ENCODE measurements around the gene HOXD8. TPM values are rescaled to one million over a fixed set of nuclear protein-coding genes. Genes with fewer than 3 reads are reported as not detected.

HOXD8 gene
- total and polyA plus RNA-seq, 9 of the 15 experiments (the other 6 are each of a cell fraction or from before 2014, with no cell fraction given): 0.04 to 0.15 TPM; not detected in 7

DNA sequence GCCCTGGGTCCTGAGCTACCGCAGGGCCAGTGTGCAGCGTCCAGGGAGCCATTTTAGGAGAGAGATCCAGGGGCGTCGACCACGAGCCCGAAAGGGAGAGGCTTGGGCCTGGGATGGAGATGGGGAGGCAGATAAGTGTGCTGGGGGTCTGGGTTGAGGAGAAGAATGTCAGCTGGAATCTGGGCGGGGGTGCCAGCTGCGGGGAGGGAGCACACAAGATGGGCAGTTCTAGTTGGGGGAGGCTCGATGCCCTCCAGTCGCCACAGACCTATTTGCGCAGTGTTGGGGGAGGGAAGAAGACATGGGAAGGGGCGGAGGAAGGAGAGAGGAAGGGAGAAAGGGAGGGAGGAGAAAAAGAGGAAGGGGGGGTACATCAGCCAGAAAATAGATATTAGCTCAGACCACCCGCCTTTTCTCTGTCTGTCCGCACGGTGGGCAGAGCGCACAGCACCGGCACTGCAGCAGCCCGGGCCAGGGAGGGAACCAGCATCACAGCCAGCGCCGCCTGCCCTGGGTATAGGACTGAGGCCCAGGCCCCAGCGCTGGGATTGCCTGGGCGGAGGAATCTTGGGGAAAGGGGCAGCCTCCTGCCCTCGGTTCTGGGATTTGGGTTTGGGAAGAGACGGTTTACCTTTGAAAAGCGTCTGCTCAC lies 24.3 kb upstream of the HOXD8 start:
- ATAC-seq: no peak
- TF ChIP-seq HMG20B (CRISPR knock-in tag; IDR thresholded peaks at IDR 0.05) (no peak), SMAD3 (CRISPR knock-in tag; conservative IDR thresholded peaks at IDR 0.05) (no peak), KLF13 (tag; IDR thresholded peaks at IDR 0.05; ENCODE audit: borderline replicate concordance, low read depth) (no peak), ELF4 (CRISPR knock-in tag; IDR thresholded peaks at IDR 0.05) (no peak), GABPA (tag; conservative IDR thresholded peaks at IDR 0.05; ENCODE audit: low read depth) (no peak), FOXM1 (IDR thresholded peaks at IDR 0.05; ENCODE audit: low read depth) (no peak), FOXM1 (CRISPR knock-in tag; IDR thresholded peaks at IDR 0.05; ENCODE audit: low read depth) (no peak), SRSF3 (IDR thresholded peaks at IDR 0.05; ENCODE audit: insufficient read depth, low read length) (no peak), HEY1 (CRISPR knock-in tag; IDR thresholded peaks at IDR 0.05; ENCODE audit: borderline replicate concordance) (no peak), ZNF134 (CRISPR knock-in tag; conservative IDR thresholded peaks at IDR 0.05) (no peak), HDGF (IDR thresholded peaks at IDR 0.05) (no peak), LCOR (CRISPR knock-in tag; IDR thresholded peaks at IDR 0.05) (no peak), ZNF551 (CRISPR knock-in tag; IDR thresholded peaks at IDR 0.05) (no peak), MECOM (CRISPR knock-in tag; IDR thresholded peaks at IDR 0.05) (no peak), FOS (IDR thresholded peaks at IDR 0.05; ENCODE audit: extremely low read depth, insufficient read length) (no peak), ZBTB1 (CRISPR knock-in tag; IDR thresholded peaks at IDR 0.05; ENCODE audit: borderline replicate concordance, low read depth) (no peak), RBM25 (IDR thresholded peaks at IDR 0.05; ENCODE audit: low read depth, low read length, severe bottlenecking) (no peak)
- TF ChIP-seq, protein P1, sequence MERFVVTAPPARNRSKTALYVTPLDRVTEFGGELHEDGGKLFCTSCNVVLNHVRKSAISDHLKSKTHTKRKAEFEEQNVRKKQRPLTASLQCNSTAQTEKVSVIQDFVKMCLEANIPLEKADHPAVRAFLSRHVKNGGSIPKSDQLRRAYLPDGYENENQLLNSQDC (CRISPR knock-in tag; IDR thresholded peaks at IDR 0.05): no peak
- TF ChIP-seq, protein P2, sequence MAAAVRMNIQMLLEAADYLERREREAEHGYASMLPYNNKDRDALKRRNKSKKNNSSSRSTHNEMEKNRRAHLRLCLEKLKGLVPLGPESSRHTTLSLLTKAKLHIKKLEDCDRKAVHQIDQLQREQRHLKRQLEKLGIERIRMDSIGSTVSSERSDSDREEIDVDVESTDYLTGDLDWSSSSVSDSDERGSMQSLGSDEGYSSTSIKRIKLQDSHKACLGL (CRISPR knock-in tag; IDR thresholded peaks at IDR 0.05; ENCODE audit: borderline replicate concordance, poor library complexity, severe bottlenecking): no peak
- BruUV-seq (replicated peaks): no TSS peak
- Histone ChIP-seq H3K9me1 (ENCODE audit: control insufficient read depth, insufficient read depth, low read length) (no peaks in the 10 kb centered on the region), H3K9me3 (replicated peaks; ENCODE audit: control insufficient read depth, insufficient read depth, low read depth, low read length) (no peaks in the 10 kb centered on the region), H4K20me1 (replicated peaks; ENCODE audit: control insufficient read depth, insufficient read depth, low read length) (peaks cover 4% of the 10 kb centered on the region; the same call in 1 of the 2 replicates), H3K4me1 (replicated peaks in 1 of 2; ENCODE audit: control insufficient read depth in 2 of 2, insufficient read depth in 2 of 2, low read length in 2 of 2) (peaks cover 0 to 11% of the 10 kb centered on the region in 2 experiments; a peak in 1 of 5 replicates), H2AFZ (ENCODE audit: low read depth, low read length) (no peak overlapping the region), H3K79me2 (ENCODE audit: control insufficient read depth, insufficient read depth, low read length) (no peaks in the 10 kb centered on the region), H3K4me2 (ENCODE audit: insufficient read depth, low read length) (no peak overlapping the region), H3K36me3 (ENCODE audit: control insufficient read depth, insufficient read depth, low read length) (no peaks in the 10 kb centered on the region), H3K4me3 (no peak overlapping the region), H3K9ac (ENCODE audit: insufficient read depth in 1 of 2, low read depth in 2 of 2, low read length in 2 of 2) (no peak overlapping the region), H3K27ac (ENCODE audit: extremely low read depth, low read depth, low read length) (no peak overlapping the region), H3K27me3 (ENCODE audit: control insufficient read depth in 2 of 2, insufficient read depth in 2 of 2, low read length in 2 of 2) (peaks cover 47 to 62% of the 10 kb centered on the region in 2 experiments)
- ChIA-PET POLR2A (no interaction called here), CTCF (ENCODE audit: low intra/inter-chr PET ratio) (no interaction called here)
- intact Hi-C loops (cut with micrococcal nuclease) (no loop called here), in situ Hi-C loops (cut with MboI) (no loop called here)
- FAIRE-seq: no peak
- WGBS (ENCODE audit: insufficient coverage, low coverage, missing lambda C conversion rate): 13% methylated on average over 23 of the region's 25 CpGs
- no peak for DNase-seq (ENCODE audit: extremely low read depth in 1 of 4, low spot score in 3 of 4)

Measured in K562 (cell line).